SK-N-SH (cell line): ENCODE measurements around the gene CNTNAP1. TPM values are rescaled to one million over a fixed set of nuclear protein-coding genes. Genes with fewer than 3 reads are reported as not detected.

Experiments used
- CTCF ChIA-PET: fragments of 300-600, 350-600 bp; formaldehyde crosslinking; extraction: SDS; loops from one replicate; lab custom pipeline; 2021; lab: Yijun Ruan, JAX
- POLR2A ChIA-PET: fragments of 350-600 bp; sonication (Branson Sonifier 250); formaldehyde crosslinking; extraction: SDS; loops from one replicate; lab custom pipeline; 2020; ENCODE audit warnings: antibody characterized with exemption, inconsistent platforms; lab: Yijun Ruan, JAX
- DNase-seq: peaks from one replicate; pipeline ENCODE4 v3.0.0; 2012
- H2AFZ ChIP-seq: fragments of 200-600 bp; sonication (generic); 2 replicates; pipeline ENCODE4 v1.8.1; 2016; ENCODE audit warnings: antibody characterized with exemption, mild to moderate bottlenecking, low read depth
- H3F3A ChIP-seq: fragments of 200-600 bp; sonication (generic); replicated peaks from 2 replicates; pipeline ENCODE3; 2016; ENCODE audit warnings: antibody characterized with exemption, mild to moderate bottlenecking; ENCODE audit not compliant: insufficient read depth
- H3K27ac ChIP-seq, 2 experiments: fragments of 200-500 bp in 1 of 2; fragments of 200-600 bp in 1 of 2; sonication (Bioruptor generic) in 1 of 2; sonication (generic), shearing (Covaris generic) in 1 of 2; 2 replicates each; pipeline versions ENCODE4 v1.5.1 to v1.6.1; 2014 to 2016; ENCODE audit warnings: low read depth in 2 of 2, inconsistent platforms in 1 of 2, low read length in 1 of 2, mild to moderate bottlenecking in 1 of 2, mixed read lengths in 1 of 2
- H3K27me3 ChIP-seq: fragments of 200-600 bp; sonication (generic), shearing (Covaris generic); 2 replicates; pipeline ENCODE4 v1.6.1; 2016; ENCODE audit warnings: mixed run types; ENCODE audit not compliant: insufficient read depth
- H3K36me3 ChIP-seq, 2 experiments: fragments of 200-500 bp in 1 of 2; fragments of 200-600 bp in 1 of 2; sonication (Bioruptor generic) in 1 of 2; sonication (generic) in 1 of 2; replicated peaks in 1 of 2; 2 replicates each; pipeline versions ENCODE3 to v1.5.1; 2014 to 2016; ENCODE audit warnings: low read length in 1 of 2, mild to moderate bottlenecking in 1 of 2; ENCODE audit not compliant: insufficient read depth in 2 of 2, control insufficient read depth in 1 of 2
- H3K4me1 ChIP-seq, 2 experiments: fragments of 200-500 bp in 1 of 2; fragments of 200-600 bp in 1 of 2; sonication (Bioruptor generic) in 1 of 2; sonication (generic), shearing (Covaris generic) in 1 of 2; 2 replicates each; pipeline versions ENCODE4 v1.5.1 to v1.6.1; 2014 to 2016; ENCODE audit warnings: low read depth in 1 of 2, low read length in 1 of 2, mixed run types in 1 of 2; ENCODE audit not compliant: insufficient read depth in 2 of 2, control insufficient read depth in 1 of 2
- H3K4me2 ChIP-seq: fragments of 200-600 bp; sonication (generic), shearing (Covaris generic); 2 replicates; pipeline ENCODE4 v1.6.1; 2017; ENCODE audit warnings: mixed run types
- H3K4me3 ChIP-seq, 2 experiments: fragments of 200-500 bp in 1 of 2; fragments of 200-600 bp in 1 of 2; sonication (Bioruptor generic) in 1 of 2; sonication (generic), shearing (Covaris generic) in 1 of 2; 2 replicates each; pipeline versions ENCODE4 v1.5.1 to v1.8.1; 2014 to 2016; ENCODE audit warnings: low read depth in 2 of 2, inconsistent platforms in 1 of 2, low read length in 1 of 2, mild to moderate bottlenecking in 1 of 2, mixed read lengths in 1 of 2, moderate library complexity in 1 of 2
- H3K79me2 ChIP-seq: fragments of 200-600 bp; sonication (generic); 2 replicates; pipeline ENCODE4 v1.8.1; 2017; ENCODE audit warnings: mild to moderate bottlenecking; ENCODE audit not compliant: insufficient read depth
- H3K9ac ChIP-seq: fragments of 200-600 bp; sonication (generic); 2 replicates; pipeline ENCODE4 v1.6.1; 2017; ENCODE audit warnings: mixed run types
- H3K9me2 ChIP-seq: fragments of 200-600 bp; sonication (generic); 2 replicates; pipeline ENCODE4 v1.6.1; 2017; ENCODE audit warnings: mixed run types
- H3K9me3 ChIP-seq: fragments of 200-600 bp; sonication (generic); 2 replicates; pipeline ENCODE4 v1.6.1; 2017; ENCODE audit warnings: mixed run types, mild to moderate bottlenecking, moderate library complexity
- H4K20me1 ChIP-seq: fragments of 200-600 bp; sonication (generic); 2 replicates; pipeline ENCODE4 v1.6.1; 2017; ENCODE audit warnings: mild to moderate bottlenecking, mixed run types; ENCODE audit not compliant: insufficient read depth
- CHD2 ChIP-seq: fragments of 150-350 bp; IDR thresholded peaks from 2 replicates; pipeline ENCODE4 v1.6.1; 2018; ENCODE audit warnings: low read length; ENCODE audit not compliant: partially characterized antibody
- CTCF ChIP-seq: fragments of 200-600 bp; sonication (generic); IDR thresholded peaks from 2 replicates; pipeline ENCODE4 v1.6.1; 2017; ENCODE audit warnings: antibody characterized with exemption, mild to moderate bottlenecking, moderate library complexity
- ELF1 ChIP-seq: IDR thresholded peaks from 2 replicates; pipeline ENCODE4 v1.4.0; 2012
- EZH2phosphoT487 ChIP-seq: fragments of 200-600 bp; sonication (generic); IDR thresholded peaks from 2 replicates; pipeline ENCODE4 v1.6.1; 2017; ENCODE audit warnings: low read depth, mixed run types, mild to moderate bottlenecking, antibody characterized with exemption, moderate library complexity, borderline replicate concordance
- FOSL2 ChIP-seq: IDR thresholded peaks from 2 replicates; pipeline ENCODE4 v1.4.0; 2012; ENCODE audit warnings: low read depth, mild to moderate bottlenecking, moderate library complexity, borderline replicate concordance
- FOXJ3 ChIP-seq: sonication (generic); formaldehyde crosslinking; IDR thresholded peaks from 2 replicates; pipeline ENCODE4 v1.5.1; 2020; ENCODE audit warnings: mild to moderate bottlenecking, missing genetic modification reagents
- FOXM1 ChIP-seq: IDR thresholded peaks from 2 replicates; pipeline ENCODE4 v1.4.0; 2012; ENCODE audit warnings: low read depth, mild to moderate bottlenecking
- GABPA ChIP-seq: IDR thresholded peaks from 2 replicates; pipeline ENCODE4 v1.4.0; 2012; ENCODE audit warnings: low read depth, mild to moderate bottlenecking
- GATA2 ChIP-seq: sonication (generic); formaldehyde crosslinking; IDR thresholded peaks from 2 replicates; pipeline ENCODE4 v1.5.0; 2020; ENCODE audit warnings: mild to moderate bottlenecking, missing genetic modification reagents
- IRF3 ChIP-seq: fragments of 150-350 bp; IDR thresholded peaks from 2 replicates; pipeline ENCODE4 v1.6.1; 2016; ENCODE audit warnings: mild to moderate bottlenecking, low read depth, low read length
- JUND ChIP-seq: IDR thresholded peaks from 2 replicates; pipeline ENCODE4 v1.4.0; 2012
- MAX ChIP-seq: IDR thresholded peaks from 2 replicates; pipeline ENCODE4 v1.4.0; 2012; ENCODE audit warnings: low read depth
- MEF2A ChIP-seq: IDR thresholded peaks from 2 replicates; pipeline ENCODE4 v1.4.0; 2012; ENCODE audit warnings: low read depth, borderline replicate concordance
- MXI1 ChIP-seq: IDR thresholded peaks from 2 replicates; pipeline ENCODE4 v1.6.1; 2012; ENCODE audit warnings: mild to moderate bottlenecking, low read depth, low read length, improper control_type of control experiment
- NRF1 ChIP-seq: IDR thresholded peaks from 2 replicates; pipeline ENCODE4 v1.6.1; 2012; ENCODE audit warnings: low read depth, mild to moderate bottlenecking, low read length
- POLR2AphosphoS5 ChIP-seq: IDR thresholded peaks from 2 replicates; pipeline ENCODE4 v1.6.1; 2012; ENCODE audit warnings: low read depth, low read length
- RAD21 ChIP-seq: IDR thresholded peaks from 2 replicates; pipeline ENCODE4 v1.6.1; 2012; ENCODE audit warnings: mild to moderate bottlenecking, low read length
- RCOR1 ChIP-seq: fragments of 150-350 bp; IDR thresholded peaks from 2 replicates; pipeline ENCODE4 v1.6.1; 2017; ENCODE audit warnings: antibody characterized with exemption, low read length
- RFX5 ChIP-seq: IDR thresholded peaks from 2 replicates; pipeline ENCODE4 v1.6.1; 2012; ENCODE audit warnings: mild to moderate bottlenecking, improper control_type of control experiment, low read length
- SIN3A ChIP-seq: IDR thresholded peaks from 2 replicates; pipeline ENCODE4 v1.6.1; 2012; ENCODE audit warnings: low read depth, mild to moderate bottlenecking, low read length, moderate library complexity, borderline replicate concordance
- SMC3 ChIP-seq: IDR thresholded peaks from 2 replicates; pipeline ENCODE4 v1.6.1; 2012; ENCODE audit warnings: low read depth, low read length, improper control_type of control experiment
- TAF1 ChIP-seq: IDR thresholded peaks from 2 replicates; pipeline ENCODE4 v1.6.1; 2012; ENCODE audit warnings: low read depth, mild to moderate bottlenecking, low read length, moderate library complexity, borderline replicate concordance
- TCF12 ChIP-seq: IDR thresholded peaks from 2 replicates; pipeline ENCODE4 v1.4.0; 2012
- TEAD4 ChIP-seq: IDR thresholded peaks from 2 replicates; pipeline ENCODE4 v1.4.0; 2012; ENCODE audit warnings: mild to moderate bottlenecking, borderline replicate concordance; ENCODE audit not compliant: insufficient read depth
- USF1 ChIP-seq: IDR thresholded peaks from 2 replicates; pipeline ENCODE4 v1.4.0; 2012; ENCODE audit warnings: low read depth, borderline replicate concordance
- USF2 ChIP-seq: fragments of 150-350 bp; IDR thresholded peaks from 2 replicates; pipeline ENCODE4 v1.6.1; 2017; ENCODE audit warnings: antibody characterized with exemption, low read length, low read depth, borderline replicate concordance
- YY1 ChIP-seq: IDR thresholded peaks from 2 replicates; pipeline ENCODE4 v1.4.0; 2012; ENCODE audit warnings: low read depth, mild to moderate bottlenecking
- ZBTB33 ChIP-seq: IDR thresholded peaks from 2 replicates; pipeline ENCODE4 v1.4.0; 2012; ENCODE audit warnings: low read depth, borderline replicate concordance
- WGBS: methylation state at CpG from one replicate; pipeline ENCODE4 v1.1.6; 2017; ENCODE audit warnings: low lambda C conversion rate; 5-methylcytosine and 5-hydroxymethylcytosine counted together
- polyA plus RNA-seq, 3 experiments: library from polyadenylated mRNA; depleted of rRNA; stranded (reverse); fragments of >200 nt; gene quantifications; 2 replicates each; pipeline ENCODE4 v1.2.3, GENCODE V29; 2012

Gene CNTNAP1
- polyA plus RNA-seq, 1 of the 3 experiments (the other 2 are of a cell fraction): 92.7 TPM

- peak overlapping the region; percentile 64 for H3K9ac ChIP-seq
- ChIA-PET CTCF (interaction anchor here (0.6 to 4.2 kb wide), 7 partner anchors 27 to 314 kb away, joined by 3 to 47 read pairs (median 4); partner anchors contain the start of gene PSMC3IP), POLR2A (interaction anchor here (1.1 to 2.6 kb wide), 4 partner anchors 8 to 105 kb away, joined by 3 to 16 read pairs (median 4); partner anchors contain the start of gene PSMC3IP)
- peak overlapping the region; percentile 87 for H2AFZ ChIP-seq
- no peaks in the 10 kb centered on the region for H4K20me1 ChIP-seq
- peak overlapping the region; percentile 56 to 92 for H3K27ac ChIP-seq
- peak overlapping the region; percentile 65 to 71 for H3K4me3 ChIP-seq
- H3K79me2 ChIP-seq: peaks cover 5% of the 10 kb centered on the region
- peak; percentile 85 for DNase-seq
- no peaks in the 10 kb centered on the region for H3K27me3 ChIP-seq
- H3K4me1 ChIP-seq: peaks cover 10 to 39% of the 10 kb centered on the region in 2 experiments
- H3F3A ChIP-seq: peaks cover 28% of the 10 kb centered on the region
- peak overlapping the region; percentile 90 for H3K4me2 ChIP-seq
- H3K9me3 ChIP-seq: no peaks in the 10 kb centered on the region
- WGBS: 3% methylated on average over 11 of the region's 34 CpGs
- H3K36me3 ChIP-seq: peaks cover 0 to 20% of the 10 kb centered on the region in 2 experiments
- H3K9me2 ChIP-seq: no peaks in the 10 kb centered on the region
- TF ChIP-seq JUND (no peak), SMC3 (no peak), TAF1 (no peak; the same call in 1 of the 2 replicates), RAD21 (no peak), MXI1 (0 out of 2 replicates have a peak, but pooled peaks have one; percentile 13), CTCF (no peak), GABPA (no peak), USF2 (no peak), TEAD4 (no peak), NRF1 (no peak), RCOR1 (no peak), IRF3 (no peak), FOSL2 (no peak), MAX (no peak), EZH2phosphoT487 (no peak), SIN3A (peak; percentile 25; the same call in 1 of the 2 replicates), RFX5 (no peak), ELF1 (no peak), FOXJ3 (no peak), FOXM1 (no peak), YY1 (0 out of 2 replicates have a peak, but pooled peaks have one; percentile 8), GATA2 (CRISPR knock-in tag) (no peak), ZBTB33 (no peak), TCF12 (no peak), CHD2 (no peak), POLR2AphosphoS5 (no peak), USF1 (no peak), MEF2A (no peak)
Measured at GRCh38 chr17:42682722-42683403, 532 bp downstream of the CNTNAP1 start.
